Right lobe of liver (tissue), 6 donors: ENCODE data around the gene RPL39. TPM values are rescaled to one million over a fixed set of nuclear protein-coding genes. Genes with fewer than 3 reads are reported as not detected.

Experiments
- ATAC-seq, 4 donors: fragments of 200-7000 bp; cut with Tn5 transposase; one replicate each; pipeline ENCODE4 v1.9.1; 2020; ENCODE audit warnings: mild to moderate bottlenecking in 4 of 4, moderate library complexity in 4 of 4
- DNase-seq, 3 donors: peaks; one replicate each; pipeline ENCODE4 v3.0.0-alpha.2; 2020
- H3K27ac ChIP-seq, 3 donors: fragments of 200-600 bp; one replicate each; pipeline ENCODE4 v1.8.0; 2022
- H3K27me3 ChIP-seq, 2 donors: fragments of 200-600 bp; one replicate each; pipeline ENCODE4 v1.8.0; 2022
- H3K36me3 ChIP-seq, 4 donors: fragments of 200-600 bp; sonication (generic) in 1 of 4; one replicate each; pipeline versions ENCODE4 v1.5.1 to v1.8.0; 2017 to 2022; ENCODE audit warnings: control low read depth in 1 of 4
- H3K4me1 ChIP-seq, 4 donors: fragments of 200-600 bp; sonication (generic) in 1 of 4; one replicate each; pipeline versions ENCODE4 v1.5.1 to v1.8.0; 2017 to 2022; ENCODE audit warnings: control low read depth in 1 of 4
- H3K4me3 ChIP-seq, 3 donors: fragments of 200-600 bp; one replicate each; pipeline ENCODE4 v1.8.0; 2022
- H3K9me3 ChIP-seq, 4 donors: fragments of 200-600 bp; sonication (generic) in 1 of 4; one replicate each; pipeline versions ENCODE4 v1.5.1 to v1.8.0; 2017 to 2022; ENCODE audit warnings: control low read depth in 1 of 4
- POLR2A ChIP-seq: fragments of 450-650 bp; IDR thresholded peaks from one replicate; pipeline ENCODE4 v1.6.1; 2017; ENCODE audit warnings: antibody characterized with exemption, mild to moderate bottlenecking
- WGBS: methylation state at CpG from one replicate; pipeline ENCODE4 v1.1.6; 2018; ENCODE audit warnings: low coverage, low lambda C conversion rate; ENCODE audit not compliant: insufficient coverage; ENCODE audit errors: missing lambda C conversion rate; 5-methylcytosine and 5-hydroxymethylcytosine counted together
- intact Hi-C, 2 donors: fragments of 100-400 bp; cut with DNase I; formaldehyde crosslinking; loops; one replicate each; pipeline versions ENCODE4 v1.11.2 to v1.14.1; 2022
- total RNA-seq, 6 experiments: library from RNA; depleted of rRNA in 2 of 6; stranded (reverse); fragments of >200 nt in 2 of 6; fragmentation: NEBNext Ultra II Directional in 3 of 6; extraction: Animal tissue kit (Norgen Biotek cat#: 25700) in 3 of 6; gene quantifications; one replicate each; pipeline versions ENCODE4 v1.1.0 to v1.2.4, GENCODE V29; 2016 to 2023
- TF ChIP-seq, protein P1 (sequence below), 4 donors: fragments of 200-600 bp in 3 of 4; fragments of 450-650 bp in 1 of 4; IDR thresholded peaks; one replicate each; pipeline versions ENCODE4 v1.5.1 to v1.8.0; 2016 to 2022; ENCODE audit warnings: antibody characterized with exemption in 4 of 4, mild to moderate bottlenecking in 2 of 4
- donor health status: DM: no; HTN: yes; CAD: no.
- donor health status: DM: no; HTN: no; CAD: no.
- donor health status: DM: no; HTN: no; CAD: no.
- donor health status: DM: no; HTN: yes; CAD: no.
- donor health status: DM: no; HTN: yes; CAD: no.

Gene RPL39
- total RNA-seq, 6 experiments from 2014 or later, result 587 to 2,308 (median 667) TPM

DNA sequence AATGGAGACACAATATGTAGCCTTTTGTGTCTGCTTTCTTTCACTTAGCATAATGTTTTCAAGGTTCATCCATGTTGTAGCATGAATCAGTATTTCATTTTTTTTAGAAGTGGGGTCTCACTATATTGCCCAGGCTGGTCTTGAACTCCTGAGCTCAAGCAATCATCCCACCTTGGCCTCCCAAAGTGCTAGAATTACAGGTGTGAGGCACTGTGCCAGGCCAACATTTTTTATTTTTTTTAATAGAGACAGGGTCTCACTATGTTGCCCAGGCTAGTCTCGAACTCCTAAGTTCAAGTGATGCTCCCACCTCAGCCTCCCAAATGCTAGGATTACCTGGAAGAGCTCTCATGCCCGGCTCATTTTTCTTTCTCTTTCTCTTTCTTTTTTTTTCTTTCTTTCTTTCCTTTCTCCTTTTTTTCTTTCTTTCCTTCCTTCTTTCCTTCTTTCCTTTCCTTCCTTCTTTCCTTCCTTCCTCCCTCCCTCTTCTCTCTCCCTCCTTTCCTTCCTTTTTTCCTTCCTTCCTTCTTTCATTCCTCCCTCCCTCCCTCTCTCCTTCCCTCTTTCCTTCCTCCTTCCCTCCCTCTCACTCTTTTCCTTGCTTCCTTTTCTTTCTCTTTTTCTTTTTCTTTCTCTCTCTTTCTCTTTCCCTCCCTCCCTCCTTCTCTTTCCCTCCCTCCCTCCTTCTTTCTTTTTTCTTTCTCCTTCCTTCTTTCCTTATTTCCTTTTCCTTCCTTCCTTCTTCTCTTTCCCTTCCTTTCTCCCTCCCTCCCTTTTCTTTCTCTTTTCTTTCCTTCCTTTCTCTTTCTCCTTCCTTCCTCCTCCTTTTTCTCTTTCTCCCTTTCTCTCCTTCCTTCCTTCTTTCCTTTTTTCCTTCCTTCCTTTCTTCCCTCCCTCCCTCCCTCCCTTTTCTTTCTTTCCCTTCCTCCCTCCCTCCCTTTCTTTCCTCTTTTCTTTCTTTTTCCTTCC lies 10.1 kb upstream of the RPL39 start:
- no peak overlapping the region for H3K27ac ChIP-seq
- no peaks in the 10 kb centered on the region for H3K4me1 ChIP-seq
- intact Hi-C loops, result no loop called here
- no peaks in the 10 kb centered on the region for H3K27me3 ChIP-seq
- H3K36me3 ChIP-seq, result no peaks in the 10 kb centered on the region
- no peak overlapping the region for H3K4me3 ChIP-seq
- no peak for ATAC-seq
- no peaks in the 10 kb centered on the region for H3K9me3 ChIP-seq
- DNase-seq, result no peak
- WGBS, result 54% methylated on average over 2 of the region's 2 CpGs
- TF ChIP-seq, protein P1, sequence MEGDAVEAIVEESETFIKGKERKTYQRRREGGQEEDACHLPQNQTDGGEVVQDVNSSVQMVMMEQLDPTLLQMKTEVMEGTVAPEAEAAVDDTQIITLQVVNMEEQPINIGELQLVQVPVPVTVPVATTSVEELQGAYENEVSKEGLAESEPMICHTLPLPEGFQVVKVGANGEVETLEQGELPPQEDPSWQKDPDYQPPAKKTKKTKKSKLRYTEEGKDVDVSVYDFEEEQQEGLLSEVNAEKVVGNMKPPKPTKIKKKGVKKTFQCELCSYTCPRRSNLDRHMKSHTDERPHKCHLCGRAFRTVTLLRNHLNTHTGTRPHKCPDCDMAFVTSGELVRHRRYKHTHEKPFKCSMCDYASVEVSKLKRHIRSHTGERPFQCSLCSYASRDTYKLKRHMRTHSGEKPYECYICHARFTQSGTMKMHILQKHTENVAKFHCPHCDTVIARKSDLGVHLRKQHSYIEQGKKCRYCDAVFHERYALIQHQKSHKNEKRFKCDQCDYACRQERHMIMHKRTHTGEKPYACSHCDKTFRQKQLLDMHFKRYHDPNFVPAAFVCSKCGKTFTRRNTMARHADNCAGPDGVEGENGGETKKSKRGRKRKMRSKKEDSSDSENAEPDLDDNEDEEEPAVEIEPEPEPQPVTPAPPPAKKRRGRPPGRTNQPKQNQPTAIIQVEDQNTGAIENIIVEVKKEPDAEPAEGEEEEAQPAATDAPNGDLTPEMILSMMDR (IDR thresholded peaks at IDR 0.05), result no peak
- TF ChIP-seq POLR2A, result no peak

DNA sequence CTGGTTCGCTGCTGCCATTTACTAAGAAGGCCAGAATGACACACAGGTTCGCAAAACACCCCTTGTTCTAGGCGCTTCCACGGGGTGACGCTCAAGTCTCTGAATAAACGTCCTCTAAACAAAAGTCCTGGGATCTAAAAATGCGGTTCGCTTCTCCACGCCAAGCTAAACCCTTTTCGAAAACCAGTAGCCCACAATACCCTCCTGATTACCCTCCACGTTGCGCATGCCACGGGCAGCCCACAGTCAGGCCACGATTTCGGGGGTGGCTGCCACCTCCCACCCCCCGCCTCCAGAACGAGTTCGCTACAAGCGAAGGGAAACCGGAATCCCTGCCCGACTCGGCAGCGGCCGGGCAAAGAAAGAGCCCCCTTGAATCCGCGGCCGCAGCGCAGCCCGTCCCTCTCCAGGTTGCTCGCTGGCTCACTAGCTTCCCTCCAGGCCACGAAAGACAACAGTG lies 423 bp downstream of the RPL39 start:
- intact Hi-C loops, result no loop called here
- 20% methylated on average over 26 of the region's 31 CpGs for WGBS
- H3K27me3 ChIP-seq, result no peaks in the 10 kb centered on the region
- peaks cover 0 to 18% (median 0%) of the 10 kb centered on the region in 4 donors for H3K36me3 ChIP-seq
- peak; percentile 45 to 50 (median 48) for ATAC-seq
- no peaks in the 10 kb centered on the region for H3K9me3 ChIP-seq
- peaks cover 0 to 6% (median 0%) of the 10 kb centered on the region in 4 donors for H3K4me1 ChIP-seq
- TF ChIP-seq, protein P1 (IDR thresholded peaks at IDR 0.05), result peak in 3 of 4 donors; percentile 11 to 19 (median 19)
- no peak for TF ChIP-seq POLR2A
- peak overlapping the region; percentile 92 to 98 (median 95) for H3K27ac ChIP-seq
- peak in 2 of 3 donors; percentile 21 to 44 for DNase-seq
- peak overlapping the region; percentile 55 to 67 (median 67) for H3K4me3 ChIP-seq

DNA sequence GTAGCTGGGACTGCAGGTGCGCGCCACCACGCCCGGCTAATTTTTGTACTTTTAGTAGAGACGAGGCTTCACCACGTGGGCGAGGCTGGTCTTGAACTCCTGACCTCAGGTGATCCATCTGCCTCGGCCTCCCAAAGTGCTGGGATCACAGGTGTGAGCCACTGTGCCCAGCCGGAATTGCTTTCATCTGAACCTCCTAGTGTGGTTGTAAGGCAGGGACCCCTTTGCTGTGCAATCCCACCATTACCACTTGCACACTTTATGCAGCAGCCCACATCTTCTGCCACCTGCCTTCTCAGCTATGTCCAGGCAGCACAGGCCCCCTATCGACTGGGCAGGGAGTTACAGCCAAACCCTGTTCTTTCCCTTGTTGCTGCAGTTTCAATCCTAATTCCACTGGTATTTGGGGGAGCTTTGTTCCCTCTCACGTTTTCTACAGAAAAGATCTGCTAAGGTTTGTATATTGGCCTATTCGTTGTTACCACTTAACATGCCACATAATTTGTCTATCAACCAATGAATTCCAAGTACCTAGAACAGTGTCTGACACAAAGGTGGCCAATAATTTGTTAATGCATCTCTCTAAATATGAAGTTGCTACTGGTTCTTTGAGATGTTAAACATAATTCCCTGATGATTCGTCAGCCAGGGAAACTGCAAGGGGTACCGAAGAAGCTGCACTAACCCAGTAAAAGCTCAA lies 6.5 kb downstream of the RPL39 start:
- no peaks in the 10 kb centered on the region for H3K9me3 ChIP-seq
- ATAC-seq, result peak; percentile 53 to 66 (median 64)
- intact Hi-C loops, result no loop called here
- no peak overlapping the region for H3K4me3 ChIP-seq
- DNase-seq, result no peak
- H3K27me3 ChIP-seq, result no peaks in the 10 kb centered on the region
- H3K4me1 ChIP-seq, result peaks cover 0 to 6% (median 0%) of the 10 kb centered on the region in 4 donors
- 22% methylated on average over 5 of the region's 14 CpGs for WGBS
- no peak overlapping the region for H3K27ac ChIP-seq
- TF ChIP-seq, protein P1 (IDR thresholded peaks at IDR 0.05), result peak; percentile 28 to 45 (median 36)
- no peak for TF ChIP-seq POLR2A
- H3K36me3 ChIP-seq, result peaks cover 0 to 31% (median 2%) of the 10 kb centered on the region in 4 donors

DNA sequence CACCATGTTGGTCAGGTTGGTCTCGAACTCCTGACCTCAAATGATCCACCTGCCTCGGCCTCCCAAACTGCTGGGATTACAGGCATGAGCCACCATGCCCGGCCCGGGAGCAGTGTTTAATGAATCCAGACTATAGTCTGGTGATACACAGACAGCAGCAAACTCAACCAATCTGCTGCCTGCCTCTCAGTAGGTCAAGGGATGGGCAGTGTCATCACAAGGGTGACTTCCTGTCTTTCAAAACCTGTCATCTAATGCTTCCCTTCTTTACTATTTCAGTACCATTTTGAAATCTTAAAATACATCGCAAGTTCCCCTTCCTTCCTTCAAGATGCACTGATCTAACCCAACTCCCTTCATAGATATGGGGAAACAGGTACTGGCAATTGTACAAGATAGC lies 8.4 kb downstream of the RPL39 start:
- Histone ChIP-seq H3K27me3 (no peaks in the 10 kb centered on the region), H3K36me3 (peaks cover 0 to 27% (median 2%) of the 10 kb centered on the region in 4 donors), H3K4me3 (no peak overlapping the region), H3K4me1 (no peaks in the 10 kb centered on the region), H3K9me3 (no peaks in the 10 kb centered on the region), H3K27ac (no peak overlapping the region)
- ATAC-seq (peak; percentile 38 to 49 (median 40)), DNase-seq (no peak)
- TF ChIP-seq POLR2A, result no peak
- TF ChIP-seq, protein P1 (IDR thresholded peaks at IDR 0.05), result no peak
- intact Hi-C loops, result no loop called here
- 60% methylated on average over 1 of the region's 5 CpGs for whole genome bisulfite sequencing
